ENCODE measurements around the gene SLC10A1. TPM values are rescaled to one million over a fixed set of nuclear protein-coding genes. Genes with fewer than 3 reads are reported as not detected.

Gene SLC10A1
- total RNA-seq, 2 donors from 2014 or later = not detected

DNA sequence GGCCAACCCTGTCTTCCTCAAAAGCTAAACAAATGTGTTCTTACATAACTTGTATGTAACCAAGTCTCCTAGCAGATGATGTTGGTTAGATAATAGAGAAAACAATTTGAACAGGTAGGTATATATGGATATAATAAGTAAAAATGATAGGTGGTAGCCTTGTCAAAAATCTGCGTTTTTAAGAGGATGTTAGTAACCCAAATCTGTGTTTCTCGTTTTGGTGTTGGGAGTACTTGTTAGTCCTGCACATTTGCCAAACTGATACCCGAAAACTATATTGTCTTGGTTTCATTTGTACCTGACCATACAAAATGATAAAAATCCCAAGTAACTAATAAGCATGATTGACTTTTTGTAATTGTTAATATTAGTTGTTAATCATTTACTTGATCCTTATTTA lies 22.0 kb downstream of the SLC10A1 start:
- H3K4me3 ChIP-seq = no peak overlapping the region
- TF ChIP-seq POLR2AphosphoS5 (IDR thresholded peaks at IDR 0.05) = no peak
- TF ChIP-seq, protein P1, sequence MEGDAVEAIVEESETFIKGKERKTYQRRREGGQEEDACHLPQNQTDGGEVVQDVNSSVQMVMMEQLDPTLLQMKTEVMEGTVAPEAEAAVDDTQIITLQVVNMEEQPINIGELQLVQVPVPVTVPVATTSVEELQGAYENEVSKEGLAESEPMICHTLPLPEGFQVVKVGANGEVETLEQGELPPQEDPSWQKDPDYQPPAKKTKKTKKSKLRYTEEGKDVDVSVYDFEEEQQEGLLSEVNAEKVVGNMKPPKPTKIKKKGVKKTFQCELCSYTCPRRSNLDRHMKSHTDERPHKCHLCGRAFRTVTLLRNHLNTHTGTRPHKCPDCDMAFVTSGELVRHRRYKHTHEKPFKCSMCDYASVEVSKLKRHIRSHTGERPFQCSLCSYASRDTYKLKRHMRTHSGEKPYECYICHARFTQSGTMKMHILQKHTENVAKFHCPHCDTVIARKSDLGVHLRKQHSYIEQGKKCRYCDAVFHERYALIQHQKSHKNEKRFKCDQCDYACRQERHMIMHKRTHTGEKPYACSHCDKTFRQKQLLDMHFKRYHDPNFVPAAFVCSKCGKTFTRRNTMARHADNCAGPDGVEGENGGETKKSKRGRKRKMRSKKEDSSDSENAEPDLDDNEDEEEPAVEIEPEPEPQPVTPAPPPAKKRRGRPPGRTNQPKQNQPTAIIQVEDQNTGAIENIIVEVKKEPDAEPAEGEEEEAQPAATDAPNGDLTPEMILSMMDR (IDR thresholded peaks at IDR 0.05) = no peak
- TF ChIP-seq POLR2A (IDR thresholded peaks at IDR 0.05) = no peak
- no peak for DNase-seq (ENCODE audit: low spot score)
- no peak overlapping the region for H3K27ac ChIP-seq
- H3K36me3 ChIP-seq = peaks cover 0 to 9% of the 10 kb centered on the region in 2 donors
- no peaks in the 10 kb centered on the region for H3K27me3 ChIP-seq (replicated peaks; ENCODE audit: insufficient read depth)
- intact Hi-C loops (cut with DNase I) = no loop called here
- WGBS = 85% methylated on average over 3 of the region's 3 CpGs
- no peaks in the 10 kb centered on the region for H3K4me1 ChIP-seq (replicated peaks)
- H3K9me3 ChIP-seq = no peaks in the 10 kb centered on the region

DNA sequence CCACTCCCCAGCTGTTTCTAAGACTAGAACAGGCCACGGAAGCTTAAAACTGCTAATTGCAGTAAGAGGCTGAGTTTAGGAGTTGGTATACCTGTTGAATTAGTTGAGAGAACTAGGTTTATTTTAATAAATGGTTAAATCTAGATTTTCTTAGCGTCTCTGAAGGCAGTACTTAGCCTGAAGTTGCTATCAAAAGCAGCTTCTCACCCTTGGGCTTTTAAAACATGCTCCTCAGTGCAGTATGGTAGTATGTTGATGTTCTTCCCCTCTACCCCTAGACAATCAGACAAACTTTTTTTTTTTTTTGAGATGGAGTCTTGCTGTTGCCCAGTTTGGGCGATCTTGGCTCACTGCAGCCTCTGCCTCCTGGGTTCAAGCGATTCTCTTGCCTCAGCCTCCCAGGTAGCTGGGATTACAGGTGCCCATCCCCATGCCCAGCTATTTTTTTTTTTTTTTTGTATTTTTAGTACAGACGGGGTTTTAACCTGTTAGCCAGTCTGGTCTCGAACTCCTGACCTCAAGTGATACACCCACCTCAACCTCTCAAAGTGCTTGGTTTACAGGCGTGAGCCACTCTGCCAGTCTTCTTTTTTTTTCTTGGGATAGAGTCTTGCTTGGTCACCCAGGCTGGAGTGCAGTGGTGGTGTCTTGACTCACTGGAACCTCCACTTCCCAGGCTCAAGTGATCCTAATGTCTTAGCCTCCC lies 23.3 kb downstream of the SLC10A1 start:
- Histone ChIP-seq H3K27ac (no peak overlapping the region), H3K9me3 (no peaks in the 10 kb centered on the region), H3K4me3 (no peak overlapping the region), H3K4me1 (replicated peaks) (no peaks in the 10 kb centered on the region), H3K27me3 (replicated peaks; ENCODE audit: insufficient read depth) (no peaks in the 10 kb centered on the region), H3K36me3 (peaks cover 0 to 16% of the 10 kb centered on the region in 2 donors)
- TF ChIP-seq, protein P1 (IDR thresholded peaks at IDR 0.05) = no peak
- TF ChIP-seq POLR2A (IDR thresholded peaks at IDR 0.05) = no peak
- TF ChIP-seq POLR2AphosphoS5 (IDR thresholded peaks at IDR 0.05) = no peak
- intact Hi-C loops (cut with DNase I) = no loop called here
- WGBS = 95% methylated on average over 7 of the region's 7 CpGs
- DNase-seq (ENCODE audit: low spot score) = no peak

DNA sequence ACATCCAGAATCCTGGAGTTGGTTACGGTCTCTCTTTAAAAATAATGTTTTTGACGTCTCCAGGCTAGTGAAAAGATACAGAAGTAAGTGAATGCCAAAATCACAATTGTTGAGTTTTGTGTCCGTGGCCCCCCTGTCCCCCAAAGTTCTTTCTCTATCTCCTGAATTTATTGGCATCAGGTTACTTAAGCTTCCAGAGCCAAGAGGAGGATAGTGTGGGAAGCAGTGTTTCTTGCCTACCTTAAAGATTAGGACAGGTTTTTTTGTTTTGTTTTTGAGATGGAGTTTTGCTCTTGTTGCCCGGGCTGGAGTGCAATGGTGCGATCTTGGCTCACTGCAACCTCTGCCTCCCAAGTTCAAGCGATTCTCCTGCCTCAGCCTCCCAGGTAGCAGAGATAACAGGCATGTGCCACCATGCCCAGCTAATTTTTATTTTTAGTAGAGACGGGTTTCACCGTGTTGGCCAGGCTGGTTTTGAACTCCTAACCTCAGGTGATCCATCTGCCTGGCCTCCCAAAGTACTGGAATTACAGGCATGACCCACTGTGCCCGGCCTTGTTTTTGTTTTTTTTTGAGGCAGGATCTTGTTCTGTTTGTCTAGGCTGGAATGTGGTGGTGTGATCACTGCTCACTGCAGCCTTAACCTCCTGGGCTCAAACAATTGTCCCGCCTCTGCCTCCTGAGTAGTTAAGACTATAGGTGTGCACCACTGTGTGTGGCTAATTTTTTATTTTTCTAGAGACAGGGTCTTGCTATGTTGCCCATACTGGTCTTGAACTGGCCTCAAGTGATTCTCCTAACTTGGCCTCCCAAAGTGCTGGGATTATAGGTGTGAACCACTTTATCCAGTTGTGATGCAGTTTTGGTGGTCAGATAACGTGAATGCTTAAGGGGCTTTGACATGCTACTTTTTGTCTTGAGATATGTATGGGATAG lies 24.7 kb downstream of the SLC10A1 start:
- TF ChIP-seq POLR2A (IDR thresholded peaks at IDR 0.05) (no peak), POLR2AphosphoS5 (IDR thresholded peaks at IDR 0.05) (no peak)
- TF ChIP-seq, protein P1 (IDR thresholded peaks at IDR 0.05) = no peak
- 88% methylated on average over 11 of the region's 11 CpGs for WGBS
- intact Hi-C loops (cut with DNase I) = no loop called here
- H3K9me3 ChIP-seq = no peaks in the 10 kb centered on the region
- H3K4me3 ChIP-seq = no peak overlapping the region
- H3K36me3 ChIP-seq = peaks cover 0 to 16% of the 10 kb centered on the region in 2 donors
- no peaks in the 10 kb centered on the region for H3K27me3 ChIP-seq (replicated peaks; ENCODE audit: insufficient read depth)
- no peak overlapping the region for H3K27ac ChIP-seq
- H3K4me1 ChIP-seq (replicated peaks) = no peaks in the 10 kb centered on the region
- DNase-seq (ENCODE audit: low spot score) = no peak

DNA sequence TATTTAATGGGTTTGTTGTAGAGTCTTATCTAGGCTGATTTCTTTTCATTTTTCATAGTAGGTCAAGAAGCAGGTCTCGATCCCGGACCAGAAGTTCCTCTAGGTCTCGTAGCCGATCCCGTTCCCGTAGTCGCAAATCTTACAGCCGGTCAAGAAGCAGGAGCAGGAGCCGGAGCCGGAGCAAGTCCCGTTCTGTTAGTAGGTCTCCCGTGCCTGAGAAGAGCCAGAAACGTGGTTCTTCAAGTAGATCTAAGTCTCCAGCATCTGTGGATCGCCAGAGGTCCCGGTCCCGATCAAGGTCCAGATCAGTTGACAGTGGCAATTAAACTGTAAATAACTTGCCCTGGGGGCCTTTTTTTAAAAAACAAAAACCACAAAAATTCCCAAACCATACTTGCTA lies 25.9 kb downstream of the SLC10A1 start:
- no peaks in the 10 kb centered on the region for H3K27me3 ChIP-seq (replicated peaks; ENCODE audit: insufficient read depth)
- no peaks in the 10 kb centered on the region for H3K4me1 ChIP-seq (replicated peaks)
- no peak overlapping the region for H3K4me3 ChIP-seq
- 91% methylated on average over 16 of the region's 16 CpGs for WGBS
- no peaks in the 10 kb centered on the region for H3K9me3 ChIP-seq
- no peak for DNase-seq (ENCODE audit: low spot score)
- peaks cover 0 to 16% of the 10 kb centered on the region in 2 donors for H3K36me3 ChIP-seq
- intact Hi-C loops (cut with DNase I) = no loop called here
- H3K27ac ChIP-seq = no peak overlapping the region
- no peak for TF ChIP-seq POLR2AphosphoS5 (IDR thresholded peaks at IDR 0.05)
- TF ChIP-seq, protein P1 (IDR thresholded peaks at IDR 0.05) = no peak
- no peak for TF ChIP-seq POLR2A (IDR thresholded peaks at IDR 0.05)

Measured in prostate gland (tissue), 2 donors.